IMR-90 (cell line): ENCODE results near the gene KCTD11.

ENCODE experiments used
- CEBPB ChIP-seq: IDR thresholded peaks from 2 replicates; pipeline ENCODE4 v1.6.1; 2012; ENCODE audit warnings: low read depth, low read length, improper control_type of control experiment
- CHD1 ChIP-seq: IDR thresholded peaks from 2 replicates; pipeline ENCODE4 v1.6.1; 2012; ENCODE audit warnings: low read depth, low read length, improper control_type of control experiment
- CTCF ChIP-seq: conservative IDR thresholded peaks from 2 replicates; pipeline ENCODE4 v1.5.1; 2012; ENCODE audit warnings: mild to moderate bottlenecking, low read depth, low read length, improper control_type of control experiment
- ELK1 ChIP-seq: fragments of 150-350 bp; IDR thresholded peaks from 2 replicates; pipeline ENCODE4 v1.6.1; 2016; ENCODE audit warnings: low read depth, mild to moderate bottlenecking, low read length, moderate library complexity, borderline replicate concordance
- FOS ChIP-seq: fragments of 150-350 bp; IDR thresholded peaks from 2 replicates; pipeline ENCODE4 v1.6.1; 2016; ENCODE audit warnings: low read depth, low read length
- POLR2A ChIP-seq: IDR thresholded peaks from 2 replicates; pipeline ENCODE4 v1.6.1; 2012; ENCODE audit warnings: mild to moderate bottlenecking, low read depth, low read length
- RAD21 ChIP-seq: IDR thresholded peaks from 2 replicates; pipeline ENCODE4 v1.6.1; 2012; ENCODE audit warnings: low read length, improper control_type of control experiment
- RCOR1 ChIP-seq: IDR thresholded peaks from 2 replicates; pipeline ENCODE4 v1.6.1; 2012; ENCODE audit warnings: mild to moderate bottlenecking, low read length, improper control_type of control experiment; ENCODE audit not compliant: insufficient replicate concordance
- RFX5 ChIP-seq: IDR thresholded peaks from 2 replicates; pipeline ENCODE4 v1.8.0; 2012; ENCODE audit warnings: low read depth, mild to moderate bottlenecking, low read length, moderate library complexity
- SMC3 ChIP-seq: fragments of 150-350 bp; IDR thresholded peaks from 2 replicates; pipeline ENCODE4 v1.6.1; 2016; ENCODE audit warnings: low read depth, mild to moderate bottlenecking, antibody characterized with exemption, low read length, moderate library complexity

GRCh38 chr17:7403043-7403726 lies 51.2 kb downstream of the KCTD11 start:
- TF ChIP-seq CTCF (no peak), POLR2A (no peak), RCOR1 (no peak), CEBPB (no peak), SMC3 (no peak), RFX5 (no peak), CHD1 (no peak), FOS (no peak), RAD21 (no peak), ELK1 (no peak)
